ENCODE measurements around the gene ARL4D.

DNA sequence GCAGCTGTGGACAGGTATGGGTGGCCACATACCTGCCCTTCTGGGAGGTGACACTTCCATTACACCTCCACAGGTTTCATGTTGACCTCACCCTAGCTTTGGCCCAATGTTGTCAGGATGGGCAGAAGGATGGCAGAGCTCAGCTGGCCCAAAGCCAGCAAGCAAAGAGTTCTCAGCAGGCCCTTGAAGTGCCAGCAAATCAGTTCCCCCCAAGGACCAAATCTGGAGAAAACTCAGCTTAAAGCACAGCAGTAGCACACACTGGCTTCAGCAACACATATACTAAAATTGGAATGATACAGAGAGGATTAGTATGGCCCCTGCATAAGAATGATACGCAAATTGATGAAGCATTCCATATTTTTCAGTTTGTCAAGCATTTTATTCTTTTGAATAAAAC is 13.4 kb downstream of the ARL4D start:
- TF ChIP-seq, protein P1, sequence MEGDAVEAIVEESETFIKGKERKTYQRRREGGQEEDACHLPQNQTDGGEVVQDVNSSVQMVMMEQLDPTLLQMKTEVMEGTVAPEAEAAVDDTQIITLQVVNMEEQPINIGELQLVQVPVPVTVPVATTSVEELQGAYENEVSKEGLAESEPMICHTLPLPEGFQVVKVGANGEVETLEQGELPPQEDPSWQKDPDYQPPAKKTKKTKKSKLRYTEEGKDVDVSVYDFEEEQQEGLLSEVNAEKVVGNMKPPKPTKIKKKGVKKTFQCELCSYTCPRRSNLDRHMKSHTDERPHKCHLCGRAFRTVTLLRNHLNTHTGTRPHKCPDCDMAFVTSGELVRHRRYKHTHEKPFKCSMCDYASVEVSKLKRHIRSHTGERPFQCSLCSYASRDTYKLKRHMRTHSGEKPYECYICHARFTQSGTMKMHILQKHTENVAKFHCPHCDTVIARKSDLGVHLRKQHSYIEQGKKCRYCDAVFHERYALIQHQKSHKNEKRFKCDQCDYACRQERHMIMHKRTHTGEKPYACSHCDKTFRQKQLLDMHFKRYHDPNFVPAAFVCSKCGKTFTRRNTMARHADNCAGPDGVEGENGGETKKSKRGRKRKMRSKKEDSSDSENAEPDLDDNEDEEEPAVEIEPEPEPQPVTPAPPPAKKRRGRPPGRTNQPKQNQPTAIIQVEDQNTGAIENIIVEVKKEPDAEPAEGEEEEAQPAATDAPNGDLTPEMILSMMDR (IDR thresholded peaks at IDR 0.05) = no peak
- no peak for TF ChIP-seq POLR2AphosphoS5 (IDR thresholded peaks at IDR 0.05)
- no peak for TF ChIP-seq POLR2A (IDR thresholded peaks at IDR 0.05)
